GM21576 (cell line): ENCODE measurements around the gene EGFL8.
"Not testable (repeated sequence)": the region's sequence is repeated elsewhere in the genome, so short reads cannot be mapped to it uniquely, and the experiment has no call there.

Experiments
- ATAC-seq: cut with Tn5 transposase; IDR thresholded peaks from one replicate; pipeline ENCODE4 v1.9.1; 2021; ENCODE audit warnings: mild to moderate bottlenecking, moderate library complexity; ENCODE audit not compliant: unreplicated experiment

The EGFL8 gene

DNA sequence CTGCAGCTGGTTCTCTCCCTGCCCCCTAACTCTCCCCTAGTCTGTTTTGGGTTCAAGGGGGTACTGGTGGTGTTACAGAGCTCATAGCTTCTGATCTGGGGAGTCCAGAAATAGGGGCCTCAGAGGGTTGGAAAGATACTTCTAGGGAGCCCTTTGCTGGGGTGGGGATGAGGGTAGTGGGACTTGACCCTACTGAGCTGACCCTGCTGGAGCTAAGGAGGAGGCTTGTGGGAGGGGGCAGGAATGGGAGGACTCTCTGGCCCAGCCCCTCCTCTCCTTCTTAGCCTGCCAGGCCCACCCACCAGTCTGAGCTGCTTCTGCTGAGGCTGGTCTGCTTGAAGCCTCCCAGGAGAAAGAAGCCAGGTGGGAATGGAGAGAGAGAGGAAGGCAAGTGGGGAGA, at the start of gene EGFL8:
TSS of gene EGFL8 (plus strand) at position 301 of the 400 bp plus-strand sequence. CDS start 1,571 bp downstream, outside the sequence.
- no peak for ATAC-seq

GRCh38 chr6:32114796-32115195, 49.6 kb upstream of the EGFL8 start:
- no peak for ATAC-seq

DNA sequence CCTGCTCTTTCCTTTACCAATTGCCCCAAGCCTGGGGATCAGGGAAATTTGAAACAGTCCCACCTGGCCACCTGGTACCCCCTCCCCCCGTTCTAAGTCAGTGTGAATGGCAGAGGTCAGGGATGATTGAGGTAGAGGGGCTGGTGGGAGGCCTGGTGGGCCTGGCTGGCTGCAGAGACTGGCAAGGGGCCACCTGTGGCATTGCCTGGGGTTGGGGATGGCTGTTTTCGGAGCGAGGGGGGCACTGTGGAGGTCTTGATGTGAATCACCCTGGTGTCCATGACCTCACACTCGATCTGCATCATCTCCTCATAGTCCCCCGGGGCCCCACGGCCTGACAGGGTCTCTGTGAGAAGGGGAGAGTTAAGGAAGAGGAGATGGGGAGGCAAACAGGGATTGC, 48.8 kb upstream of the EGFL8 start:
- no peak for ATAC-seq

DNA sequence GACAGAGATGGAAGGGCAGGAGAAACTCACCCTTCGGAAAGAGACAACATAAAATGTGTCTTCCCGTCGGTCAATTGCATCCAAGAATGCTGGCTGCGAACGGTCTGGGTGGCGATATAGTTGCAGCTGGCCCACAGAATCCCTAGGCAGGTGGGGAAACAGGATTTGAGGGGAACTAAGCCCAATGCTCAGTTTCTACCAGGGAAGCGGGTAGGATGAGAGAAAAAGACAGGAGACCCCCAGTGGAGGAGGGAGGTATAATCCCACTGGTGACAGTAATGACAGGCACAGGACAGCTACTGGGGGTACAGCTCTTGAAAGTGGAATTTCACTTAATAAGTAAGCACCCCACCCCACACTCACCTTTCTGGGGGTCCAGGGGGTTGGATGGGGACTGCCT, 47.7 kb upstream of the EGFL8 start:
- ATAC-seq = no peak

GRCh38 chr6:32117461-32117860, 46.9 kb upstream of the EGFL8 start:
- ATAC-seq = no peak

GRCh38 chr6:32118782-32119628, 45.4 kb upstream of the EGFL8 start:
- ATAC-seq = no peak

GRCh38 chr6:32120573-32121059, 43.8 kb upstream of the EGFL8 start:
- no peak for ATAC-seq

- ATAC-seq = no peak
These were observed 40.7 kb upstream of the EGFL8 start for GRCh38 chr6:32123681-32124080.

DNA sequence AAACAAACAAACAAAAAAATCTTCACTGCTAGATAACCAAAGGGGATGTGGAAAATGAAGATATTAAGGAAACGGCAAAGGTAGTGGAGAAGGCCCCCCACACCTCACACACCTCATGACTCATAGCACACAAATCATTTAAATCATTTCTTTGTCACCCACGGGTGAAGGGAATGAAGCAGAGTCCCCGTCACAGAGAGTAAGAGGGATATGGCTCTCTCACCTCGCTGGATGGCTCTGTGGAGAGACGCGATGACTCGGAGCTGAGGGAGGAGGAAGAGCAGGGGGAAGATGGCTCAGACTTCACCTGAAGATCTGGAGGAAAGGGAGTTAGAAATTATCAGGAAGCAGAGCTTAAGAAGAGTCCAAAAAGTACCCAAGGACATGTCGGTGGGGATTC, 37.5 kb upstream of the EGFL8 start:
- ATAC-seq = no peak

GRCh38 chr6:32127409-32127716, 37.0 kb upstream of the EGFL8 start:
- ATAC-seq = no peak

GRCh38 chr6:32127717-32128592, 36.4 kb upstream of the EGFL8 start, which contains the start of gene ATF6B:
ATF6B (minus strand) TSS chr6:32128246; CDS start chr6:32128207, 39 bp downstream.
- peak; percentile 86 for ATAC-seq

DNA sequence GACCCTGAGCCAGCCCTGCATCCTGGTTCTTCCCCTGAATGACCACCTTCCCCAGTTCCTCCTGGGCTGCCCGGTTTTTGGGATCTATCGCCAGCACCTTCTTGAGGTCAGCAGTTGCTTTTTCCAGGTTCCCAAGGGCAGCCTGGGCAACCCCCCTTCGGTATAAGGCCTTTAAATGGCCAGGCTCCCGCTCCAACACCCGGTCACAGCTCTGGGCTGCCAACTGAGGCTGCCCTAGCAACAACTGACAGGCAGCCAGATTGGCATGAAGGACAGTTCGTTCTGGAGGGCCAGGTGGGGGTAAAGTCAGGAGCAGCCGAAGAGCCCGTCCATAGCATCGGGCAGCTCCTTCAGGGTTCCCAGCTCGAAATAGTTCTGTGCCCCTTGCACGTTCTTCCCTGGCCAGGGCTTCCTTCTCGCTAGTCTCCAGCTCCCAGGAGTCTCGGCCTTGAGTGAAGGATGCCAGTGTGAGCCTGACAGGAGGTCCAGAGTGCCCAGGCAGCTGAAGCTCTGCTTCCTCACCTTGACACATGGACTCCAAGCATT, 35.6 kb upstream of the EGFL8 start:
- no peak for ATAC-seq

GRCh38 chr6:32129297-32130088, 34.9 kb upstream of the EGFL8 start:
- peak; percentile 5 for ATAC-seq

- ATAC-seq = no peak
These were observed 32.9 kb upstream of the EGFL8 start for GRCh38 chr6:32131439-32131948.

- no peak for ATAC-seq
These were observed 32.3 kb upstream of the EGFL8 start for GRCh38 chr6:32132110-32132509.

DNA sequence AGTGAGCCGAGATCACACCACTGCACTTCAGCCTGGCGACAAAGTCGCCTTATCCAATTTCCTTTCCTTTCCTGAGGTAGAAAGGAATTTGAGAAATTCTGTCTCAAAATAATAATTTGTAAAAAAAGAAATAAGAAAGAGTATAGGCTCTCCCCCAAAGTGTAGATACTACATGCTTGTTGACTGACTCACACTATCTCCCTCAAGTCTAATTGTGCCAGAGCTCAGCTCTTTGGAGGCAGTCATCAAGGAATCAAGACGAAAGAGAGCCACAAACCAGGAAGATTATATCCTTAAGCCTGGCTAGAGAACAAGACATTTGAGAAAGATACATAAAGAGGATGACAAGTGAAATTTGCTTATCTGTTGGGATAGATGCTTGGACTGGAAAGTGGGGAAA, 30.6 kb upstream of the EGFL8 start:
- no peak for ATAC-seq

DNA sequence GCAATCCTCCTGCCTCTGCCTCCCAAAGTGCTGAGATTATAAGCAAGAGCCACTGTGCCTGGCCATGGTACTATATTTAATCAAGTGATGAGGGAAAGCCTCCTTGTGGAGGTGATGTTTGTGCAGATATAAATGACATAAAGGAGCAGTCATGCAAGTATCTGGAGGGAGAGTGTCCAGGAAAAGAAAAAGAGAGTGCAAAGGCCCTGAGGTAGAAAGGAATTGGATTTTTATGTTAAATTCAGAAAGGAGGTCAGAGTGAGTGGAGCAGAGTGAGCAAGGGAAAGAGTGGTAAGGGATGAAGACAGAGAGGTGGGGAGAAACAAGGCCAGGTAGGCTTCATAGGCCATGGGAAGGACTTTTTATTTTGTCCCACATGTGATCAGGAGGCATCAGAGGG, 26.9 kb upstream of the EGFL8 start:
- no peak for ATAC-seq

DNA sequence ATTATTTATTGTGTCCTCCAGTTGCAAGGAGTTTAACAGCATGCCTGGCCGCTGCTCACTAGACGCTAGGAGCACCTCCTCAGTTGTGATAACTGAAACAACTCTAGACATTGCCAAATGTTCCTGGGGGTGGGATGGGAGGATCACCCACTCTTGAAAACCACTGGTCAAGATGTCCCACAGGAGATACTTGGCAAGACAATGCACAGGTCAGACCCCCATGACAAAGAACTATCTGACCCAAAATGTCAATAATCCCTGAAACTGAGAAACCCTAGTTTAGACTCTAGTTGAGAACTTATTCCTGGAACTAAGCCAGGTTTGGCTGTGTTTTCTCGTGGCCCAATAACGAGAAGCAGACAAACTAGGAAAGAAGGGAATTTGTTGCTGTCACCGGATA, 24.8 kb upstream of the EGFL8 start:
- ATAC-seq = no peak

DNA sequence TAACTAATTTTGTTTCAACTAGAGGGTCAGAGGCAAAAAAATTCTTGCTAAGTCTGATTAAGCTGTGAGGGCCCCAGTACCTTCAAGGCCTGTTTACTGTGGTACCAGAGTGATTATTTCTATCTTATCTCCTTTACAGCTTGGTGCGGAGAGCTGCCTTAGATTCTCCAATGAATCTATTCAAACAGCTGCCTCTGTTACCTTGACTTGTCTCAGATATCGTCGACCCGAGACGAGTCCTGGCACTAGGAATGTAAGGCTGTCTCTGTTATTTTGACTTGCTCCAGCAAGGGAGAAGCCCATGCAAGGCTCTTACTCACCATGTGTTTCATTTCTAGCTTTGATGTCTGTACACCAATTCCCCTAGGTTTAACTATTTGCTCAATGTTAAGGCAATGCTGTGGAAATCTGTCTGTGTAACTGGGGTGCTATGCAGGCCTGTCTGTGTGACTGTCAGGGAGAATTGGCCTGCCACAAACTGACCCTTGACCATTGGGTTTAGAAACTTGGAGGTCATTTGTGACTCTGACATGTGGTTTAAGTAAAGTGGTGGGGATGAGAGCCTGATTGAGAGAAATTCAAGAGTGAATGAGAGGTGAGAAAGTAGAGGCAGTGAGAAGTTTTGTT, 23.9 kb upstream of the EGFL8 start:
- ATAC-seq = no peak

DNA sequence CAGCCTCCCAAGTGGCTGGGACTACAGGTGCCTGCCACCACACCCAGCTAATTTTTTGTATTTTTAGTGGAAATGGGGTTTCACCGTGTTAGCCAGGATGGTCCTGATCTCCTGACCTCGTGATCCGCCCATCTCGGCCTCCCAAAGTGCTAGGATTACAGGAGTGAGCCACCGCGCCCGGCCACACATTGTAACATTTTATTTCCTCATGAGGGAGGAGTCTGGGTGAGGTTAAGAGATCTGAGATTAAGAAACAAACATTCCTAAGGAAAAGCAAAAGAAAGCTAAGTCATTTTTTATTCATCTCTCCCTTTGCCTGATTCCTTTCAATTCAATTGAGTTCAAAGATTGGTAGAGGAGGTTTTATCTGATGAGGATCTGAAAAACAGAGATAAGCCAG, 20.2 kb upstream of the EGFL8 start:
- not testable (repeated sequence) for ATAC-seq
